Neural cell (in vitro differentiated cells): ENCODE results near the gene GOT1. TPM values are rescaled to one million over a fixed set of nuclear protein-coding genes. Genes with fewer than 3 reads are reported as not detected.

Source experiments
- H2AFZ ChIP-seq: fragments of 200-600, 300-800 bp; sonication (generic), shearing (Covaris generic); 2 replicates; pipeline ENCODE4 v1.6.0; 2014; ENCODE audit warnings: low read depth, mild to moderate bottlenecking, antibody characterized with exemption, low read length, moderate library complexity
- H3F3A ChIP-seq: fragments of 200-600 bp; shearing (Covaris generic); 2 replicates; pipeline ENCODE4 v1.6.1; 2016; ENCODE audit warnings: mild to moderate bottlenecking, moderate library complexity, mixed read lengths, antibody characterized with exemption, low read length; ENCODE audit not compliant: insufficient read depth, poor library complexity, severe bottlenecking
- H3K27ac ChIP-seq: fragments of 200-600, 300-800 bp; sonication (generic), shearing (Covaris generic); 2 replicates; pipeline ENCODE4 v1.5.1; 2014; ENCODE audit warnings: mild to moderate bottlenecking, low read length, moderate library complexity
- H3K27me3 ChIP-seq: fragments of 300-800, 200-600 bp; sonication (generic), shearing (Covaris generic); 2 replicates; pipeline ENCODE4 v1.6.0; 2014; ENCODE audit warnings: mild to moderate bottlenecking, low read depth, low read length, moderate library complexity; ENCODE audit not compliant: insufficient read depth
- H3K36me3 ChIP-seq: fragments of 300-800, 200-600 bp; sonication (generic), shearing (Covaris generic); 2 replicates; pipeline ENCODE4 v1.5.1; 2014; ENCODE audit warnings: mild to moderate bottlenecking, antibody characterized with exemption, low read length, moderate library complexity; ENCODE audit not compliant: insufficient read depth
- H3K4me2 ChIP-seq: fragments of 300-800, 200-600 bp; sonication (generic), shearing (Covaris generic); 2 replicates; pipeline ENCODE4 v1.6.0; 2014; ENCODE audit warnings: mild to moderate bottlenecking, low read length
- H3K4me3 ChIP-seq: fragments of 300-800, 200-600 bp; sonication (generic), shearing (Covaris generic); 2 replicates; pipeline ENCODE4 v1.5.1; 2014; ENCODE audit warnings: mild to moderate bottlenecking, low read length, moderate library complexity
- H3K79me2 ChIP-seq: fragments of 200-600 bp; shearing (Covaris generic); replicated peaks from 2 replicates; pipeline ENCODE4 v1.6.0; 2014; ENCODE audit warnings: mild to moderate bottlenecking, low read length, moderate library complexity; ENCODE audit not compliant: insufficient read depth
- H3K9ac ChIP-seq: fragments of 300-800, 200-600 bp; sonication (generic), shearing (Covaris generic); 2 replicates; pipeline ENCODE4 v1.6.1; 2016; ENCODE audit warnings: mild to moderate bottlenecking, low read length, mixed read lengths
- H3K9me2 ChIP-seq: fragments of 200-600 bp; shearing (Covaris generic); 2 replicates; pipeline ENCODE4 v1.6.1; 2016; ENCODE audit warnings: mild to moderate bottlenecking, low read length, mixed read lengths; ENCODE audit not compliant: insufficient read depth
- H3K9me3 ChIP-seq: fragments of 200-600, 300-800 bp; sonication (generic), shearing (Covaris generic); 2 replicates; pipeline ENCODE4 v1.6.1; 2016; ENCODE audit warnings: mild to moderate bottlenecking, mixed run types, low read length, moderate library complexity, mixed read lengths
- H4K20me1 ChIP-seq: fragments of 200-600 bp; shearing (Covaris generic); 2 replicates; pipeline ENCODE4 v1.6.1; 2016; ENCODE audit warnings: mild to moderate bottlenecking, mixed run types; ENCODE audit not compliant: insufficient read depth
- EP300 ChIP-seq: fragments of 450-650 bp; conservative IDR thresholded peaks from 2 replicates; pipeline ENCODE4 v1.6.1; 2014; ENCODE audit warnings: antibody characterized with exemption, mild to moderate bottlenecking, moderate library complexity; ENCODE audit not compliant: poor library complexity, severe bottlenecking
- EZH2 ChIP-seq: fragments of 200-600, 300-800 bp; shearing (Covaris generic), sonication (generic); IDR thresholded peaks from 2 replicates; pipeline ENCODE4 v1.6.1; 2014; ENCODE audit warnings: antibody characterized with exemption, low read length, borderline replicate concordance, mild to moderate bottlenecking; ENCODE audit not compliant: insufficient read depth, poor library complexity, severe bottlenecking
- MXI1 ChIP-seq: fragments of 450-650 bp; conservative IDR thresholded peaks from 2 replicates; pipeline ENCODE4 v1.6.1; 2014; ENCODE audit warnings: antibody characterized with exemption, mild to moderate bottlenecking; ENCODE audit not compliant: poor library complexity, severe bottlenecking
- POLR2AphosphoS5 ChIP-seq: IDR thresholded peaks from 2 replicates; pipeline ENCODE4 v1.6.1; 2012
- RAD21 ChIP-seq: fragments of 450-650 bp; conservative IDR thresholded peaks from 2 replicates; pipeline ENCODE4 v1.6.1; 2014; ENCODE audit warnings: antibody characterized with exemption, mild to moderate bottlenecking, moderate library complexity
- REST ChIP-seq: IDR thresholded peaks from 2 replicates; pipeline ENCODE4 v1.6.1; 2012; ENCODE audit warnings: borderline replicate concordance
- SMC3 ChIP-seq: fragments of 450-650 bp; conservative IDR thresholded peaks from 2 replicates; pipeline ENCODE4 v1.6.1; 2014; ENCODE audit warnings: antibody characterized with exemption, mild to moderate bottlenecking, moderate library complexity; ENCODE audit not compliant: poor library complexity
- TAF1 ChIP-seq: IDR thresholded peaks from 2 replicates; pipeline ENCODE4 v1.6.1; 2012; ENCODE audit warnings: low read depth
- polyA plus RNA-seq: library from polyadenylated mRNA; depleted of rRNA; stranded (reverse); fragments of >200 nt; gene quantifications from 2 replicates; pipeline ENCODE4 v1.2.3, GENCODE V29; 2014
- TF ChIP-seq, protein P1 (sequence below): fragments of 450-650 bp; IDR thresholded peaks from 2 replicates; pipeline ENCODE4 v1.5.1; 2014; ENCODE audit warnings: antibody characterized with exemption, mild to moderate bottlenecking, moderate library complexity; ENCODE audit not compliant: poor library complexity, severe bottlenecking

GOT1 gene
- polyA plus RNA-seq, 1 donor from 2014 or later: 43.6 TPM

DNA sequence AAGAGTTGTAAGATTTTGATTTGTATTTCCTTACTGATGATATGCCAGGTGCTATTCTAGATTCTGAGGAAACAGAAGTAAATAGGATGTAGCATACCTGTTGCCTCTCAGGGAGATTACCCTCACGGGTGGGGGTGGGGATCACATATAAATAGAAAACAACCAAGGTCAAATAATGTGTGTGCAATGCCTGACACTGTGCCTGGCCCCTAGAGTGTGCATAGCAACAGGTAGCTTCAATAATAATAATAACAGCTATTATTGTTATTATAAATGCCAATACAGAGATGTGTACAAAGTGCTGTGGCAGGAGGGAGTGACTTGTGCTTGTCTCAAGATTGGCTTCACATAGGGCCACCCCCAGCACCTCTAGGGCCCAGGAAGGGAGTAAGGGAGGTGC lies 77.2 kb downstream of the GOT1 start:
- no peaks in the 10 kb centered on the region for H4K20me1 ChIP-seq
- H3K4me3 ChIP-seq: no peak overlapping the region
- H3K4me2 ChIP-seq: no peak overlapping the region
- H3K9ac ChIP-seq: no peak overlapping the region
- TF ChIP-seq REST (no peak), EZH2 (no peak), EP300 (no peak), RAD21 (no peak), SMC3 (no peak), POLR2AphosphoS5 (no peak), MXI1 (no peak), TAF1 (no peak)
- TF ChIP-seq, protein P1, sequence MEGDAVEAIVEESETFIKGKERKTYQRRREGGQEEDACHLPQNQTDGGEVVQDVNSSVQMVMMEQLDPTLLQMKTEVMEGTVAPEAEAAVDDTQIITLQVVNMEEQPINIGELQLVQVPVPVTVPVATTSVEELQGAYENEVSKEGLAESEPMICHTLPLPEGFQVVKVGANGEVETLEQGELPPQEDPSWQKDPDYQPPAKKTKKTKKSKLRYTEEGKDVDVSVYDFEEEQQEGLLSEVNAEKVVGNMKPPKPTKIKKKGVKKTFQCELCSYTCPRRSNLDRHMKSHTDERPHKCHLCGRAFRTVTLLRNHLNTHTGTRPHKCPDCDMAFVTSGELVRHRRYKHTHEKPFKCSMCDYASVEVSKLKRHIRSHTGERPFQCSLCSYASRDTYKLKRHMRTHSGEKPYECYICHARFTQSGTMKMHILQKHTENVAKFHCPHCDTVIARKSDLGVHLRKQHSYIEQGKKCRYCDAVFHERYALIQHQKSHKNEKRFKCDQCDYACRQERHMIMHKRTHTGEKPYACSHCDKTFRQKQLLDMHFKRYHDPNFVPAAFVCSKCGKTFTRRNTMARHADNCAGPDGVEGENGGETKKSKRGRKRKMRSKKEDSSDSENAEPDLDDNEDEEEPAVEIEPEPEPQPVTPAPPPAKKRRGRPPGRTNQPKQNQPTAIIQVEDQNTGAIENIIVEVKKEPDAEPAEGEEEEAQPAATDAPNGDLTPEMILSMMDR: no peak
- H3K9me3 ChIP-seq: no peaks in the 10 kb centered on the region
- no peaks in the 10 kb centered on the region for H3F3A ChIP-seq
- no peak overlapping the region for H3K27ac ChIP-seq
- no peaks in the 10 kb centered on the region for H3K9me2 ChIP-seq
- H3K27me3 ChIP-seq: no peaks in the 10 kb centered on the region
- H3K79me2 ChIP-seq: no peaks in the 10 kb centered on the region
- no peaks in the 10 kb centered on the region for H3K36me3 ChIP-seq
- H2AFZ ChIP-seq: no peak overlapping the region

DNA sequence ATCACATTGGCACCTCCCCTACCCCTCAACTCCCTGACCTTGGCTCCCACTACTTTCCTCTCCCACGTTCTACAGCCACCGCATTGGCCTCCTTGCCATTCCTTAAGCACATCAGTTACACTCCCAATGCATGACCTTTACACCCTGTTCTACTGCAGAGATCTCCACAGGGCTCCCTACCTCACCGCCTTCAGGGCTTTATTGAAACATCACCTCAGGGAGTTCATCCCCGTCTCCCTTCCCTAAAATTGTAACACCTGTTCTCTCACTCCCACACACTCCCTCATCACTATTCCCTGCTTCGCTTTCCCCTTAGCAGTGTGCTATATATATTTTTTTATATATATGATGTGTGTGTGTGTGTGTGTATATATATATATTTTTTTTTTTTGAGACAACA lies 82.8 kb downstream of the GOT1 start:
- no peaks in the 10 kb centered on the region for H3K36me3 ChIP-seq
- no peak overlapping the region for H3K9ac ChIP-seq
- H3K79me2 ChIP-seq: no peaks in the 10 kb centered on the region
- TF ChIP-seq MXI1: no peak
- TF ChIP-seq POLR2AphosphoS5: no peak
- no peak for TF ChIP-seq SMC3
- TF ChIP-seq TAF1: no peak
- TF ChIP-seq EZH2: no peak
- TF ChIP-seq EP300: no peak
- TF ChIP-seq RAD21: no peak
- no peak for TF ChIP-seq REST
- TF ChIP-seq, protein P1: no peak
- H4K20me1 ChIP-seq: no peaks in the 10 kb centered on the region
- no peak overlapping the region for H3K27ac ChIP-seq
- no peak overlapping the region for H3K4me2 ChIP-seq
- H3K9me2 ChIP-seq: no peaks in the 10 kb centered on the region
- H3K9me3 ChIP-seq: no peaks in the 10 kb centered on the region
- H2AFZ ChIP-seq: no peak overlapping the region
- no peak overlapping the region for H3K4me3 ChIP-seq
- H3K27me3 ChIP-seq: no peaks in the 10 kb centered on the region
- H3F3A ChIP-seq: no peaks in the 10 kb centered on the region
